BLaER1 treated with 17β-estradiol and CSF1 and Interleukin-3, amounts not matched to agents 10 nM and 100 nM (cell line): ENCODE data around the gene TUBB2B.

ENCODE experiments used
- H3K27ac ChIP-seq, 11 experiments: shearing (Covaris generic); formaldehyde crosslinking; 2 replicates each; pipeline ENCODE4 v1.8.1; 2022
- H3K27me3 ChIP-seq, 11 experiments: shearing (Covaris generic); formaldehyde crosslinking; 2 replicates each; pipeline ENCODE4 v1.8.1; 2022
- H3K36me3 ChIP-seq, 11 experiments: shearing (Covaris generic); formaldehyde crosslinking; 2 replicates each; pipeline ENCODE4 v1.8.1; 2022
- H3K4me1 ChIP-seq, 10 experiments: shearing (Covaris generic); formaldehyde crosslinking; 2 replicates each; pipeline ENCODE4 v1.8.1; 2022
- H3K4me2 ChIP-seq, 11 experiments: shearing (Covaris generic); formaldehyde crosslinking; 2 replicates each; pipeline ENCODE4 v1.8.1; 2022
- H3K4me3 ChIP-seq, 10 experiments: shearing (Covaris generic); formaldehyde crosslinking; 2 replicates each; pipeline ENCODE4 v1.8.1; 2022
- H3K9ac ChIP-seq, 11 experiments: shearing (Covaris generic); formaldehyde crosslinking; 2 replicates each; pipeline ENCODE4 v1.8.1; 2022
- H3K9me3 ChIP-seq, 11 experiments: shearing (Covaris generic); formaldehyde crosslinking; replicated peaks in 1 of 11; 2 replicates each; pipeline ENCODE4 v1.8.1; 2022
- H4K20me1 ChIP-seq, 11 experiments: shearing (Covaris generic); formaldehyde crosslinking; 2 replicates each; pipeline ENCODE4 v1.8.1; 2022
- Cebpa-rat ChIP-seq, 11 experiments: shearing (Covaris generic); IDR thresholded peaks; 2 replicates each; pipeline ENCODE4 v1.8.1; 2022

Gene TUBB2B

DNA sequence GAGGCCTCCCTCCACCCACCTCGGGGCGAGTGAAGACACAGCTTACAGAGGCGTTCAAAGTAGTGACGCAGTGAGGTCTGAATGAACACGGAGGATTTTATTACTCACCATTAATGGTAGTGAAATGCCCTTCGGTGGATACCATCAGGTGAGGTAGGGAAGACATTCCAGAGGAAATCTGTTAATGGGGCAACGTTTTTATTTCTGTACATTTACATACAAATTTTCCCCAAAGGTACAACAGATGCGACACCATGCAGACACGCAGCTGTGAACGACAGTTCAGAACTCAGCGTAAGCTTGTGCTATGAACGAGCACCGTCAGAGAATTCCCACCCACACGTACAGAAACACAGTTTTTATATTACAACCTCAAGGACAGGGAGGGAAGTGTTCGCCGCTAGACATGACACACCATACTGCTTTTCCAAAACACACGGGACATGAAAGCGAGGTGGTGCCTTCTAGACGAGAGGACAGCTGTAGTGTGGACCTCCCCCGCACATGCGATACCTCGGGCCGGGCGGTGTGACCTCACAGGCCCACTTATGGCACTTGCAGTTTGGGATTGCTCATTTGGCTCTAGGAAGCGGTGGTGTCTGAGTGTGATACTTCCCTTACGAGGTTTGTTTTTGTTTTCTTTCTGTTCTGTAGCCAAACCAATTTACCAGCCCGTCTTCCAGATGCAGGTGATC is 42.0 kb upstream of the TUBB2B start:
- no peak for TF ChIP-seq Cebpa-rat (IDR thresholded peaks at IDR 0.05)
- Histone ChIP-seq H4K20me1 (peaks cover 13 to 99% (median 97%) of the 10 kb centered on the region in 11 experiments; a peak in 21 of 22 replicates), H3K9me3 (no peaks in the 10 kb centered on the region), H3K4me1 (no peaks in the 10 kb centered on the region), H3K36me3 (peaks cover 68 to 96% (median 88%) of the 10 kb centered on the region in 11 experiments), H3K27ac (no peak overlapping the region), H3K4me3 (no peak overlapping the region), H3K4me2 (no peak overlapping the region), H3K9ac (peak overlapping the region in 1 of 11 experiments; percentile 44; a peak in 2 of 22 replicates), H3K27me3 (no peaks in the 10 kb centered on the region)

DNA sequence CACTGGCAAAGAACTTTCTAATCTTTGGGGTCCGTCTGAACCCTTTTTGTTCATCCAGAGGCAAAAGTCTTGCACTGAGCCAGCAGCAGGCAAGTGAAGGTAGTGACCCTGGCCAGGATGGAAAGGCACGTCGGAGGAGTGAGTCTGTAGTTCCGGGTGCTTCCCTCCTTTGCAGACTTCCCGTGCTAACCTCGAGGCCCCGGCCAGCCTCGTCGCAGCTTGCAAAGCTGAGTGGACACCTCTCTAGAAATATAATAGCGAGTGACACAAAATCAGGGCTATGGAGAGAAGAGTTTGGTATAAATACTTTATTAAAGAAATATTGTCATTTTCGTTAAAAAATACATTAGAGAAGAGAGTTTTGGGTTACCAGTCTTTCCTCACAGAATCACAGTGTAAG is 41.2 kb upstream of the TUBB2B start:
- no peak overlapping the region for H3K4me2 ChIP-seq
- no peaks in the 10 kb centered on the region for H3K4me1 ChIP-seq
- H3K27ac ChIP-seq: no peak overlapping the region
- H3K36me3 ChIP-seq: peaks cover 68 to 96% (median 91%) of the 10 kb centered on the region in 11 experiments
- no peak overlapping the region for H3K4me3 ChIP-seq
- peaks cover 13 to 99% (median 97%) of the 10 kb centered on the region in 11 experiments; a peak in 21 of 22 replicates for H4K20me1 ChIP-seq
- H3K9ac ChIP-seq: peak overlapping the region in 1 of 11 experiments; percentile 34; a peak in 1 of 22 replicates
- no peak for TF ChIP-seq Cebpa-rat (IDR thresholded peaks at IDR 0.05)
- H3K9me3 ChIP-seq: no peaks in the 10 kb centered on the region
- no peaks in the 10 kb centered on the region for H3K27me3 ChIP-seq

DNA sequence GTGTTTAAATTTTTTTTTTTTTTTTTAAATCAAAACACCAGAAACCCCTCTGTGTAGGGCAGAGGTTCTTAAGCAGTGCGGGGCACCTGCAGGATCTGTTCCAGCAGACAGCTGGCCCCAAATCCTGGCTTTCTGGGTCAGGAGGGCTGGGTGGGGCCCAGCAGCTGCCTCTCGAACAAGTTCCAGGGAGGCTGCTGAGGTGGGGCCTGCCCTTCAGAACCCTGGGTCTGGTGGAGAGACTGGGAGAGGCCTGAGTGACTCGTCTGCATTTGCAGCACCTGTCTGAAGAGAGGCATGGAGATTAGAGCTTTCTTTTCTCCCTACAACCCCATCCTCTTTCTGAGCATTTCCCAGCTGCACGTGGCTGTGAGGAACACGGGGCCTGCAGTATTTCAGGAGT is 39.7 kb upstream of the TUBB2B start:
- H3K9me3 ChIP-seq: no peaks in the 10 kb centered on the region
- no peak for TF ChIP-seq Cebpa-rat (IDR thresholded peaks at IDR 0.05)
- no peak overlapping the region for H3K4me2 ChIP-seq
- H3K9ac ChIP-seq: 0 out of 22 replicates have a peak overlapping the region, but pooled peaks of 1 of the 11 experiments have one; percentile 3
- H3K36me3 ChIP-seq: peaks cover 62 to 96% (median 88%) of the 10 kb centered on the region in 11 experiments
- peaks cover 0 to 2% (median under 1%) of the 10 kb centered on the region in 10 experiments; a peak in 6 of 20 replicates for H3K4me1 ChIP-seq
- H3K27me3 ChIP-seq: no peaks in the 10 kb centered on the region
- H4K20me1 ChIP-seq: peaks cover 13 to 99% (median 97%) of the 10 kb centered on the region in 11 experiments; a peak in 21 of 22 replicates
- H3K27ac ChIP-seq: no peak overlapping the region
- H3K4me3 ChIP-seq: no peak overlapping the region

DNA sequence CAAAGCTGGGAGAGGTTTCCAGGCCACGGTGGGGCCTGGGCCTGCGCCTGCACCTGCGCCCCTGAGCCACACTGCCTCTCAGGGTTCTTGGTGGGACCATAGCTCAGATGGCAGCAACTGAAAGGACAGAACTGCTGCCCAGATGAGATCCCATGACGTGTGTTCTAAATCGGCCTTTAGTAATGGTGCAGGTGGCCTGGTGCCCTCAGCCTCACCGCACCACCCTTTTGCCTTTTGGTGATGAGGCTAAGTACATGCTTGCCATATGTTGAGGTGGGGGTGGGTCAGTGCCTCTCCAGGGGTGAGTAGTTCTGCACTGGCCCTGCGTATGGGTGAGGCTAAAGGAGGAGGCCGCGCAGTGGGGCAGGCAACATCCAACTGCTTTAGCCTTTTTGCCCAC is 38.7 kb upstream of the TUBB2B start:
- H3K9me3 ChIP-seq: no peaks in the 10 kb centered on the region
- no peak for TF ChIP-seq Cebpa-rat (IDR thresholded peaks at IDR 0.05)
- no peak overlapping the region for H3K9ac ChIP-seq
- no peak overlapping the region for H3K27ac ChIP-seq
- H4K20me1 ChIP-seq: peaks cover 13 to 99% (median 97%) of the 10 kb centered on the region in 11 experiments; a peak in 21 of 22 replicates
- H3K27me3 ChIP-seq: no peaks in the 10 kb centered on the region
- H3K4me2 ChIP-seq: no peak overlapping the region
- H3K36me3 ChIP-seq: peaks cover 52 to 96% (median 86%) of the 10 kb centered on the region in 11 experiments
- peaks cover 9 to 12% (median 10%) of the 10 kb centered on the region in 10 experiments; a peak in 18 of 20 replicates for H3K4me1 ChIP-seq
- no peak overlapping the region for H3K4me3 ChIP-seq

GRCh38 chr6:3265671-3266070 is 38.2 kb upstream of the TUBB2B start:
- Histone ChIP-seq H3K27ac (no peak overlapping the region), H3K4me2 (no peak overlapping the region)
- TF ChIP-seq Cebpa-rat (IDR thresholded peaks at IDR 0.05): no peak

GRCh38 chr6:3264356-3264755 is 36.9 kb upstream of the TUBB2B start:
- H3K4me3 ChIP-seq: no peak overlapping the region
- no peak overlapping the region for H3K4me2 ChIP-seq
- H4K20me1 ChIP-seq: peaks cover 7 to 99% (median 88%) of the 10 kb centered on the region in 11 experiments; a peak in 21 of 22 replicates
- H3K9ac ChIP-seq: no peak overlapping the region
- no peaks in the 10 kb centered on the region for H3K9me3 ChIP-seq
- H3K4me1 ChIP-seq: peaks cover 21 to 28% (median 25%) of the 10 kb centered on the region in 10 experiments
- peaks cover 34 to 86% (median 70%) of the 10 kb centered on the region in 11 experiments for H3K36me3 ChIP-seq
- H3K27me3 ChIP-seq: no peaks in the 10 kb centered on the region
- H3K27ac ChIP-seq: no peak overlapping the region
- no peak for TF ChIP-seq Cebpa-rat (IDR thresholded peaks at IDR 0.05)

More at GRCh38 chr6:3265671-3266070, 38.2 kb upstream of the TUBB2B start:
- Histone ChIP-seq H3K9ac (no peak overlapping the region), H3K4me1 (peaks cover 14 to 17% (median 15%) of the 10 kb centered on the region in 10 experiments), H4K20me1 (peaks cover 13 to 99% (median 97%) of the 10 kb centered on the region in 11 experiments; a peak in 21 of 22 replicates), H3K36me3 (peaks cover 47 to 96% (median 81%) of the 10 kb centered on the region in 11 experiments), H3K27me3 (no peaks in the 10 kb centered on the region), H3K4me3 (no peak overlapping the region), H3K9me3 (no peaks in the 10 kb centered on the region)

- no peak for TF ChIP-seq Cebpa-rat (IDR thresholded peaks at IDR 0.05)
- Histone ChIP-seq H3K27me3 (no peaks in the 10 kb centered on the region), H3K4me1 (peaks cover 23 to 33% (median 30%) of the 10 kb centered on the region in 10 experiments), H3K4me3 (no peak overlapping the region), H3K27ac (no peak overlapping the region), H3K4me2 (no peak overlapping the region), H3K9me3 (no peaks in the 10 kb centered on the region), H3K9ac (no peak overlapping the region), H4K20me1 (peaks cover 0 to 90% (median 76%) of the 10 kb centered on the region in 11 experiments; a peak in 21 of 22 replicates), H3K36me3 (peaks cover 22 to 74% (median 58%) of the 10 kb centered on the region in 11 experiments)
Measured at GRCh38 chr6:3263096-3263495, 35.6 kb upstream of the TUBB2B start.

GRCh38 chr6:3261921-3262320 is 34.5 kb upstream of the TUBB2B start:
- Histone ChIP-seq H3K9ac (peak overlapping the region in 7 of 11 experiments; percentile 8 to 96 (median 26); a peak in 5 of 22 replicates), H3K4me3 (no peak overlapping the region)

GRCh38 chr6:3261518-3261820 is 34.0 kb upstream of the TUBB2B start:
- Histone ChIP-seq H3K9ac (peak overlapping the region in 8 of 11 experiments; percentile 17 to 96 (median 44); a peak in 7 of 22 replicates), H3K4me2 (peak overlapping the region; percentile 77 to 100 (median 90); a peak in 21 of 22 replicates), H3K4me1 (peaks cover 23 to 34% (median 30%) of the 10 kb centered on the region in 10 experiments), H3K4me3 (0 out of 20 replicates have a peak overlapping the region, but pooled peaks of 1 of the 10 experiments have one; percentile 100), H3K36me3 (peaks cover 20 to 61% (median 47%) of the 10 kb centered on the region in 11 experiments), H4K20me1 (peaks cover 0 to 74% (median 62%) of the 10 kb centered on the region in 11 experiments; a peak in 21 of 22 replicates), H3K9me3 (no peaks in the 10 kb centered on the region), H3K27me3 (no peaks in the 10 kb centered on the region), H3K27ac (0 out of 22 replicates have a peak overlapping the region, but pooled peaks of 1 of the 11 experiments have one; percentile 31)
- TF ChIP-seq Cebpa-rat (IDR thresholded peaks at IDR 0.05): no peak

More at GRCh38 chr6:3261921-3262320, 34.5 kb upstream of the TUBB2B start:
- Histone ChIP-seq H3K27me3 (no peaks in the 10 kb centered on the region), H3K27ac (no peak overlapping the region), H3K36me3 (peaks cover 20 to 63% (median 47%) of the 10 kb centered on the region in 11 experiments), H3K4me1 (peaks cover 23 to 34% (median 30%) of the 10 kb centered on the region in 10 experiments), H4K20me1 (peaks cover 0 to 78% (median 64%) of the 10 kb centered on the region in 11 experiments; a peak in 21 of 22 replicates), H3K9me3 (no peaks in the 10 kb centered on the region), H3K4me2 (peak overlapping the region; percentile 77 to 100 (median 90); a peak in 16 of 22 replicates)
- TF ChIP-seq Cebpa-rat (IDR thresholded peaks at IDR 0.05): no peak
